B cell (primary cell): Measurements from ENCODE around the gene PLK3. TPM values are rescaled to one million over a fixed set of nuclear protein-coding genes. Genes with fewer than 3 reads are reported as not detected.

ENCODE experiments used
- ATAC-seq: fragments of 200-7000 bp; cut with Tn5 transposase; one replicate; pipeline ENCODE4 v1.10.0; 2021; ENCODE audit warnings: low read depth, mild to moderate bottlenecking, moderate number of reproducible peaks, moderate library complexity
- CTCF ChIA-PET: fragments of 350-600 bp; sonication (Branson Sonifier 250); formaldehyde crosslinking; loops from one replicate; lab custom pipeline; 2021; ENCODE audit warnings: antibody characterized with exemption, inconsistent platforms; lab: Charles Lee
- POLR2A ChIA-PET: fragments of 350-600 bp; sonication (Branson Sonifier 250); formaldehyde crosslinking; loops from one replicate; lab custom pipeline; 2021; ENCODE audit warnings: antibody characterized with exemption; lab: Charles Lee
- DNase-seq: peaks from one replicate; pipeline ENCODE4 v3.0.0; 2013
- H2AFZ ChIP-seq: 2 replicates; pipeline ENCODE4 v1.6.1; 2012; ENCODE audit warnings: mild to moderate bottlenecking, low read depth, low read length; ENCODE audit not compliant: insufficient read depth, poor library complexity, severe bottlenecking
- H3K27ac ChIP-seq, 2 donors: 1 replicate in 1 of 2; 2 replicates in 1 of 2; pipeline ENCODE4 v1.5.1; 2012 to 2013; ENCODE audit warnings: low read length in 2 of 2, mild to moderate bottlenecking in 2 of 2, moderate library complexity in 1 of 2
- H3K27me3 ChIP-seq, 4 experiments: fragments of 200-600 bp in 1 of 4; sonication (generic) in 1 of 4; replicated peaks in 1 of 4; 1 replicate in 2 of 4; 2 replicates in 2 of 4; pipeline versions ENCODE4 v1.6.1 to v1.7.0; 2013 to 2016; ENCODE audit warnings: low read length in 3 of 4, mild to moderate bottlenecking in 2 of 4, mixed read lengths in 1 of 4, moderate library complexity in 1 of 4; ENCODE audit not compliant: insufficient read depth in 4 of 4, control insufficient read depth in 3 of 4; ENCODE audit errors: control extremely low read depth in 1 of 4
- H3K36me3 ChIP-seq, 2 experiments: replicated peaks in 1 of 2; 1 replicate in 1 of 2; 2 replicates in 1 of 2; pipeline versions ENCODE4 v1.6.1 to v1.7.1; 2013; ENCODE audit warnings: low read length in 1 of 2; ENCODE audit not compliant: insufficient read depth in 2 of 2, control insufficient read depth in 1 of 2; ENCODE audit errors: control extremely low read depth in 1 of 2, extremely low read depth in 1 of 2
- H3K4me1 ChIP-seq, 2 donors: fragments of 200-600 bp in 1 of 2; sonication (generic) in 1 of 2; 1 replicate in 1 of 2; 2 replicates in 1 of 2; pipeline versions ENCODE4 v1.5.1 to v1.6.1; 2013 to 2017; ENCODE audit warnings: low read length in 2 of 2; ENCODE audit not compliant: control insufficient read depth in 2 of 2, insufficient read depth in 2 of 2
- H3K4me2 ChIP-seq: replicated peaks from 2 replicates; pipeline ENCODE3; 2012; ENCODE audit warnings: mild to moderate bottlenecking, low read depth, low read length; ENCODE audit not compliant: poor library complexity, severe bottlenecking
- H3K4me3 ChIP-seq, 5 experiments: fragments of 200-600 bp in 1 of 5; sonication (generic) in 1 of 5; 1 replicate in 3 of 5; 2 replicates in 2 of 5; pipeline versions ENCODE4 v1.5.1 to v1.7.0; 2011 to 2016; ENCODE audit warnings: low read length in 4 of 5, mild to moderate bottlenecking in 4 of 5, low read depth in 2 of 5, control low read depth in 1 of 5, moderate library complexity in 1 of 5; ENCODE audit not compliant: insufficient read depth in 1 of 5; ENCODE audit errors: control extremely low read depth in 1 of 5, extremely low read depth in 1 of 5
- H3K79me2 ChIP-seq: fragments of 200-600 bp; sonication (generic); one replicate; pipeline ENCODE4 v1.6.0; 2016; ENCODE audit warnings: low read length; ENCODE audit not compliant: control insufficient read depth, insufficient read depth
- H3K9ac ChIP-seq: fragments of 200-600 bp; sonication (generic); 2 replicates; pipeline ENCODE4 v1.6.1; 2017; ENCODE audit warnings: mild to moderate bottlenecking, low read length, moderate library complexity
- H3K9me3 ChIP-seq, 3 donors: one replicate each; pipeline versions ENCODE4 v1.6.1 to v1.7.1; 2013; ENCODE audit warnings: low read length in 2 of 3; ENCODE audit not compliant: control insufficient read depth in 2 of 3, insufficient read depth in 1 of 3; ENCODE audit errors: control extremely low read depth in 1 of 3
- H4K20me1 ChIP-seq: 2 replicates; pipeline ENCODE4 v1.6.0; 2012; ENCODE audit warnings: mild to moderate bottlenecking, low read length; ENCODE audit not compliant: insufficient read depth, control insufficient read depth, poor library complexity, severe bottlenecking
- H3K27ac Mint-ChIP-seq: one replicate; pipeline ENCODE4 v1.8.0; 2021; ENCODE audit warnings: mixed read lengths
- H3K27me3 Mint-ChIP-seq: one replicate; pipeline ENCODE4 v1.8.0; 2021; ENCODE audit warnings: mixed read lengths
- H3K4me1 Mint-ChIP-seq: one replicate; pipeline ENCODE4 v1.8.0; 2021; ENCODE audit warnings: mixed read lengths
- H3K4me3 Mint-ChIP-seq: one replicate; pipeline ENCODE4 v1.8.0; 2021; ENCODE audit warnings: mixed read lengths
- H3K9me3 Mint-ChIP-seq: one replicate; pipeline ENCODE4 v1.8.0; 2022; ENCODE audit warnings: mixed read lengths; ENCODE audit not compliant: insufficient read depth
- CTCF ChIP-seq: fragments of 200-600 bp; IDR thresholded peaks from one replicate; pipeline ENCODE4 v1.8.0; 2022; ENCODE audit warnings: antibody characterized with exemption, mild to moderate bottlenecking
- EZH2 ChIP-seq: IDR thresholded peaks from 2 replicates; pipeline ENCODE4 v1.6.1; 2012; ENCODE audit warnings: borderline replicate concordance, low read depth, mild to moderate bottlenecking, moderate library complexity, low read length; ENCODE audit not compliant: insufficient read depth, poor library complexity, severe bottlenecking
- whole genome bisulfite sequencing: methylation state at CpG from one replicate; pipeline ENCODE4 v1.1.5; 2013; ENCODE audit warnings: missing lambda C conversion rate; ENCODE audit not compliant: insufficient coverage; 5-methylcytosine and 5-hydroxymethylcytosine counted together
- intact Hi-C: fragments of 100-400 bp; cut with micrococcal nuclease; formaldehyde crosslinking; loops from one replicate; pipeline ENCODE4 v1.10.0; 2022
- polyA plus RNA-seq: library from polyadenylated mRNA; depleted of rRNA; stranded (reverse); fragments of >200 nt; gene quantifications from 2 replicates; pipeline ENCODE4 v1.2.3, GENCODE V29; 2012
- total RNA-seq, 2 donors: library from RNA; stranded (reverse); fragments of 120-200 nt in 1 of 2; gene quantifications; 1 replicate in 1 of 2; 2 replicates in 1 of 2; pipeline versions ENCODE4 v1.2.3 to v1.2.4, GENCODE V29; 2013 to 2022

PLK3 gene
- total and polyA plus RNA-seq, 2 donors (not counting 1 experiment from before 2014, with no cell fraction given): 35.9 to 93.5 TPM

- Histone ChIP-seq H4K20me1 (no peaks in the 10 kb centered on the region), H3K27ac (peak overlapping the region; percentile 91 to 95), H3K4me1 (peaks cover 44 to 59% of the 10 kb centered on the region in 2 donors), H3K27me3 (no peaks in the 10 kb centered on the region), H2AFZ (peak overlapping the region; percentile 30), H3K36me3 (peaks cover 0 to 10% of the 10 kb centered on the region in 2 experiments), H3K4me3 (no peak overlapping the region), H3K9ac (no peak overlapping the region), H3K79me2 (no peaks in the 10 kb centered on the region), H3K4me2 (peak overlapping the region; percentile 68), H3K9me3 (peaks cover 0 to 3% (median 0%) of the 10 kb centered on the region in 3 donors)
- Mint-ChIP-seq H3K4me1 (peaks cover 61% of the 10 kb centered on the region), H3K4me3 (peak overlapping the region; percentile 74), H3K27ac (peak overlapping the region; percentile 99), H3K9me3 (no peaks in the 10 kb centered on the region), H3K27me3 (no peaks in the 10 kb centered on the region)
- intact Hi-C loops: loop anchor here (1.0 kb wide), 1 partner anchor 10 kb away; no protein-coding TSS in a partner anchor
- TF ChIP-seq EZH2: no peak
- no peak for TF ChIP-seq CTCF
- ATAC-seq: peak; percentile 49
- POLR2A ChIA-PET: interaction anchor here (0.5 to 4.3 kb wide), 14 partner anchors 8 to 495 kb away, joined by 3 to 59 read pairs (median 5); partner anchors contain the start of genes PLK3, RNU5D-1 and RPS8
- CTCF ChIA-PET: interaction anchor here (0.6 to 3.9 kb wide), 10 partner anchors 9 to 494 kb away, joined by 3 to 40 read pairs (median 5); partner anchors contain the start of genes PLK3 and RNU5D-1
- peak; percentile 75 for DNase-seq
- 49% methylated on average over 4 of the region's 6 CpGs for WGBS
Observed at GRCh38 chr1:44808938-44809917, 9.1 kb downstream of the PLK3 start.
